NCI-H2029 (cell line): Measurements from ENCODE around the gene CHMP5.

ENCODE experiments used
- DNase-seq: peaks from one replicate; lab custom pipeline; 2025; lab: John Stamatoyannopoulos, UW

The CHMP5 gene

DNA sequence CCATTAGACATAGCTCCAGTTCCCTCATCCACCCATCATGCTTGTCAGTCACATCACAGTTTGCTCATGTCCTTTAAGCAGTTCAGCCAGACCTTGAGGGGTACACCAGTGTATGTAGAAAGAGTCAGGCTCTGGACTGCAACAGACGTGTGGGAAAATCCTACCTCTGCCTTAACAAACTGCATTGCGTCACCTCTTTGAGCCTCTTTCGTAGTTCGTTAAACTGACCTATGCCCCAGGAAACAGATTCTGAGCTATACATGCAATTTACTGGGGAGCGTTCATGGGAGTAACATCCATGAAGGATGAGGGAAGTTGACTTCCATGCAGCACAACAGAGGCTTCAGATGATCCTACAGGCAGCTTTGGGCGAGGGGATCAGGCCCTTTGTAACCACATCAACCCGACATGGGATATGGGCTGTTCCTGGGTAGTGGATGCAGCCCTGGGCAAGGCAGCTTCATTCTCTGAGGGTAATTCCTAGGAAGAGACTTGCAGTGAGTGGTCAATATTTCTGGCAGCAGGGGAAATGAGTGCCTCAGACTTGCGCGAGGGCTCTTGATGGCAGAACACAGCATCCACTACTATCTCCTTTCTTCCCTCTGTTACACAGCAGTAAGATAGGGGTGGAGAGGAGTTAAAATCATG lies 20.6 kb upstream of the CHMP5 start:
- DNase-seq = no peak

DNA sequence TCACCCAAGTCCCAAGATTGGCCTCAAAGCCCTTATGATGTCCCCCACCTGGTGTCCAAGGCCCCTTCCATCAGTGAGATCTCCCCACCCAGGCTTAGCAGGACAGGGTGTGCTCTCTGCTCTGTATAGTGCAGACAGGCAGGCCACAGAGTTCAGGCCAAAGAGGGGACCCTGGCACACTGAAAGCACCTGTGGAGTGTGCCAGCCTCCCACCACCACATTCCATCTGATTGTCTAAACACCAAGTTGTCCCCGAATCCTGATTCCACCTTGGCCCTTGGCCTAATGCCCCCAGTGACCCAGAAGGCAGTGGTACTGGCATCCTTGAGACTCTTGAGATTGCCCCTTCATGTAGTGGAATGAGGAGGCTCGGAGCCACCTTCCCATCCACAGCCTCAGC lies 19.5 kb upstream of the CHMP5 start:
- no peak for DNase-seq

DNA sequence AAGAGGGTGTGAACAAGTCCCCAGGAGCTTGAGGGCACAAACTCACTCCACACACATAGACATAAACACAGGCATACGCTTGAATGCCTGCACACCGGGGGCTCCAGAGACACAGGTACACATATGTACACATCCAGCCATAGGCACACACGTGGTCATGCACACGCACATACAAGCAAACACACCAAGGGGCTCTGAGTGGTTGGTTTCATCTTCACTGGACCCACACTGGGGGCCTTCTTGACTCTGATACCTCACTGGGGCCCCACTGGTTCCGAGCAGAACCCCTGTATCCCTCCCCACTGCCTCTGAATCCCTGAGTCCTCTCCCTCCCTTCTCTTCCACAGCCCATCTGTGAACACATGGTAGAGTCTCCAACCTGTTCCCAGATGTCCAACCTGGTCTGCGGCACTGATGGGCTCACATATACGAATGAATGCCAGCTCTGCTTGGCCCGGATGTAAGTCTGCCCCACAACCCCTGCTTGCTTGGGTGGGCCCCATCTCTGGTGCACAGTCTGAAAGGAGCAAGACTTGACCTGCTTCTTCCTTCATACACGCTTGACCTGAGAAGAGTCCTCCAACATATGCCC lies 18.5 kb upstream of the CHMP5 start:
- no peak for DNase-seq

DNA sequence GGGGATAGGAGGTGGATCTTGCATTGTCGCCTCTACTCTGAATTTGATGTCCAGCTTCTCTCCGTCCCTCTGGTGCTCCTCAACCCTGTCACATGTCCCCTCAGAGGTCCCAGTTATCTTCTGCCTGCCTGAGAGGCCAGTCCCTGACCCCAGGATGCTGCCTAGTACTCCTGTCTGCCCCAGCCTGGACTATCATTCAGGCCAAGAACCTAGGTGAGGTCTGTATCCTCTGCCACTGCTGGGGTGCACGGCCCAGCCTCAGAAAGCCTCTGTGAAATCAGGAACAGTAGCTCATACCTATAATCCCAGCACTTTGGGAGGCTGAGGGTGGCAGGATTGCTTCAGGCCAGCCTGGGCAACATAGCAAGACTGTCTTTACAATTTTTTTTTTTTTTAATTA lies 16.2 kb upstream of the CHMP5 start:
- DNase-seq = no peak

DNA sequence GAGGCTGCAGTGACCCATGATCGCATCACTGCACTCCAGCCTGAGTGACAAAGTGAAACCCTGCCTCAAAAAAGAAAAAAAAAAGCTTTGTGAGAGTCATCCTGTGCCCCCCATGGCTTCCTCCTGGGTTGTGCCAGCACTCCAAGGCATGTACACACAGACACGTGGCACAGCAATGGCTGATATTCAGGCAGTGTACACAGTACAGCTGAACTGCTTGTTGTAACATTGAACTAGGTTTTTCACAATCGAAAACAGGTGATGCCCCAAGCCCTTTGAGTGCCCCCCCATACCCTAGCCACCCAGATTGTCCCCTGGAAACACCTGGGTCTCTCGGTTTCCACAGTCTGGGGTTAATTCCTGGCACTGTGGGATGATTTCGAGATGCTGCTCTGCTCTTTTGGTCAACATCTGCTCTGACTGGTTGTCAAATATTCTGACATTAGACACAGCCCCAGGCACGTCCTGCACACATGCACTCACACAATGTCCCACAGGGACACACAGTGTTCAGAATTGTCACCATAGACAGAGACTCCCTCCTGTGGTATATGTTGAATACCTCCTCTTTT lies 15.7 kb upstream of the CHMP5 start:
- DNase-seq = no peak

DNA sequence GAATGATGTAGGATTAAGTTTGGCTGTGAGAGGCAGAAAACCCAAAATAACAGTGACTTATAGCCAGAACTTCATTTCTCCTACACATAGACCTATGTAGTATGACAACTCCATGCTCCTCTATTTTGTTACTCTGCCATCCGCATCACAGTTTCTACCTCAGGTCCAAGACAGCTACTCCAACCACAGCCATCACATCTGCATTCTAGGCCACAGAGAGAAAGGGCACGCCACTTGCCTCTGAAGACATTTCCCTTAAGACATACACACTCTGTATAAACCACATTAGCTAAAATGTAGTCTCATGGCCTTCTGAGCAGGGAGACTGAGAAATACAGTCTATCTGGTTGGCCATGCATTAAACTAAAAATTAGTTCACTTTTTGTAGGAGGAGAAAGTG lies 14.9 kb upstream of the CHMP5 start:
- DNase-seq = no peak

DNA sequence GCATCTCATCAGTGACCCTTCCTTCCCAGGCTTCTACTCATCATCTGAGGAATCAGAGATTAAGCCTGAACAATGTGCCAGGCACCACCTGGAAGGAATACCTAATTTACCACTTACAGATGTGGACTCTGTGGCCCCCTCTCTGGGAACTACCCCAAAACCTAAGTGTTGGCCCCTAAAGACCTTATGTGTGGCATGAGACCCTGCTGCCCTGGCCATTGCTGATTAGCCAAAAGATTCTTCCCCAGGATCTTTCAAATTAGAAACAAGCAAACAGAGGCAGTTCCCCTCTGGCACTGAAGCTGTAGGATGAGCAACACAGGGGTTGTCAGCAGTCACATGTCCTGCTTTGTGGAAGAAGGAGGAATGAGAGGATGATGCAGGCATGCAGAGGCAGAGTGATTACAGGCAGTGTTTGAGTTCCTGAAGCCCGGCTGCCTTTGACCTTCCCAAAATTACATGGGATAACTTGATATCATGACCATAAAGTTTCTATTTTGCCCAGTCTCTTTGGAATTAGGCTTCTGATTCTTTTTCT lies 14.3 kb upstream of the CHMP5 start:
- DNase-seq = no peak

DNA sequence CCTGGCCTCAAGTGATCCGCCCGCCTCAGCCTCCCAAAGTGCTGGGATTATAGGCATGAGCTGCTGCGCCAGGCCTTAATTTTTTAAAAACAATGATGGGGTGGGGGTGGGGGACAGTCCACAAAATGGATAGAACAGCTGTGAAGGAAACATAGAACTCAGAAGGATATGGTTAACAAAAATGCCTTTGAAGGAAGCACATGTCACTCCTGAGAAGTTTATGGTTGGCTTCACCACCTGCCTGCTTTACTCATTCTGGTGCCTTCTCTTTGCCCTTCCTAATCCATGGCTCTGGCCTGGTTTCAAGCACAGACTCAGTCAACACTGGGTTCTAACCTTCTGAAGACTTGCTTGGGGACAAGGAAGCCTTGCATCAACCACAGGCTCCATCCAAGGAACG lies 10.6 kb upstream of the CHMP5 start:
- no peak for DNase-seq

DNA sequence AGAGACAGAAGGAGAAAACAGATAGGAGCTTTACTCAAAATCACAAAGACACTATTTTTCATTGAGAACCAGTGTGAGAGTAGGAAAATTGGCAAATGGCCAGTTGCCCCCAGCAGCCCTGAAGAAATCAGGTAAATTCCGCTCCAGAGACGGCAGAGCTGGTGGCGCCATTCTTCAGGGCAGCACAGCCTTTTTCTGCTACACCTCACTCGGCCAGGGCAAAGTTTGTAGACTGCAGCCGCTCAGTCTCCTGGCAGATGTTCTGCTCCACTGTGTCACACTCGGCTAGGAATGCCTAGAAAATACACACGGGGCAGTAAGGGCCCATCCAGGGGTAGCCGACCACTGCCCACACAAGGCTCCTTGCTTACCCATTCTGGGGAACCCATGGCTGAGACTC lies 9.8 kb upstream of the CHMP5 start:
- DNase-seq = no peak

DNA sequence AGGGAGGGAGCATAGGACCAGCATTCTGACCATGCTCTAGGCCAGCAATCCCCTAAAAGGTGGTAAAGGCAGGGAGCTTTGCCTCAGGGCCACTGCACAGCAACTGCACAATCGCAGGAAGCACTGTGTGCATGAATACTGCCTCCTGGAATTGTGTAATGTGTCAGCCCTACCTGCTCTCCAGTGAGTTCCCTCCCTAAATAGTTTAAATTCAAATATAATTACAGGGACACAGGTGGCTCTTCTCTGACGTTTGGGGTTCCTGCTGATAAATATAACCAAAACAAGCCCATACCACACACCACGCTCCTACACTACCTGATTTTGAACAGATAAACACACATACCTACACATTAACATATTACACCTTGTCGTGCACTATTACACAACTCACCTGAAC lies 9.4 kb upstream of the CHMP5 start:
- no peak for DNase-seq

DNA sequence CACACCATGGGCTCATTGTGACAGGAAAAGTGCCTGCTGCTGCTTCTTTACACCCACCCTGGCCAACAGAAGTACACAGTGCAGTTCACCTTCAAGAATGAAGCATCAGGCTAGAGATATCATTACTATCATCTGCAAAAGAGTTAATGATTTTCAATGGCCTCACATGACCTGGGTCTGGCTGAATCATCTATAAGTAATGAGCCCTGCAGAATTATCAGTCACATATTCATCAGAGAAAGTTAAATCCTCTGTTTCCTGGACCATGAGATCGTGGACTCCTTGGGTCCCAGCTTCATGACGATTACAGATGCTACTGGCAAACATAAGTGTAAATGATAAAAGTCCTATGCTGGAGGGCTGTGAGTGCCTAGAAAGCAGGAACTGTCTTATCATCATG lies 8.6 kb upstream of the CHMP5 start:
- no peak for DNase-seq

DNA sequence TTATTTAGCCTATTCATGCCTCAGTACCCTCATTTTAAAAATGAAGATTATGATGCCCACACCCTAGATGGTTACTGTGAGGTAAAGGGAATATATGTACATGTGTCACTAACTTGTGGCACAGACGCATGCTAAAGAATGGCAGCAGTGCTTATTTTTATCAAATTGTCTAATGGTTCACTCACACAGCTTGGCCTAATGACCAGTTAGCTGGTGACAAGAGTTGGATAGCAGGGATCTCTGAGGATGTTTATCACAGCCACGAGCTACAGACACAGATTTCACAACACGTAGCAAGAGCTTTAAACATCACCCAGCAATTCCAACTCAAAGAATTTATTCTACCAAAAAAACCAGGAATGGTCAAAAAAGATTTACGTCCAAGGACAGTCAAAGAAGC lies 7.6 kb upstream of the CHMP5 start:
- no peak for DNase-seq

DNA sequence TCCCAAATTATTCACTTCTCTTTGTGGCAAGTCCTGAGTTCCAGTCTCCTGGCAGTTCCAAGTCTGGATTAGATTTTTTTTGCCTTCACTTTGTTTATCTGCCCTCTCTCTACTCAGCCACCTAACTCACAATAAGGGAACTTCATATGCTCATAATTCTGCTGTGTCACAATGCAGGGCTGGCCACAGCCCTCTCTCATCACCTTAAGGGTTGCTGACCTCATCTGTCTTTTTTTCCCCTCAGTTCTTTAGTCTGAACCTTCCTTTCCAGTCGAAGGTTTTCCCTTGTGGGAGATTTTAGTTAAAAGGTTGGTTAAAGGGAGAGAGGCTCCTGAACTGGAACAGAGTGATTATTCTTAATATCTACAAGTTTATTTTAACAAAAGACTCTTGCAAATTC lies 4.5 kb upstream of the CHMP5 start:
- no peak for DNase-seq

DNA sequence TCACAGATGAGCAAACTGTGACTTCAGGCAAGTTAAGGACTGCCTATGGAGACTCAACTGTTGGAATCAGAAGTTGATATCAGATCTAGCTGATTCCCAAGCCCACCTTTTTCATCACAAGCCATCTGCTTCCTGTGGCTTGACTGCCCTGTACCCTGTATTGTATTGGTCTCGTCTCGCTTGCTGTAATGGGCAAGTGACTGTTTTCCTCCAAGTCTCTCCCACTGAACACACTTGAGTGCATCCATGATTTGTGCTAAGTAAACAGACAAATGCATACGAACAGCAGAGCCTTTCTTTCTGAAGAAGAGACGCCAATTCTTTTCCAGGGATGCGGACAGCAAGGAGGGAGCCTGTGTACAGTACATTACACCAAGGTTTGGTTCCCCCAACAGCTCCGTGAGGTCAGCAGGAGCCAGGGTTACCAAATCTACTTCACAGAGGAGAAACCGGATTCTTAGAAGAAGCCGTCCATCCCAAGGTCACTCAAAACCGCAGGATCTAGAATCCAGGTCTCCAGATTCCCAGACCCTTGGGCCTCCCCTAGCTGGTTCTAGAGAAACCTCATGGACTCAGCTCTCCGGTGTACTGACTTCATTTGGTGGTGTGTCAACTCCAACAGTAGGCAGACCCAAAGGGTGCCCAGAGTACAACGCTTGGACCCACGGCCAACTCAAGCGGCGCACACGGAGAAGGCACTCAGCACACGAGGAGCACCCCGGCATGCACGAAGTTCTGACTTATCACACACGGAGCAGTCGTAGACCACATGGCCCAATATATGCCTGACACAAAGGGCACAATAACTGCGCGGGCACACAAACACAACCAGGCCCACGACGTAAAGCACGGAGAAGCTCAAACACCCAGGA lies 1.5 kb upstream of the CHMP5 start:
- no peak for DNase-seq

DNA sequence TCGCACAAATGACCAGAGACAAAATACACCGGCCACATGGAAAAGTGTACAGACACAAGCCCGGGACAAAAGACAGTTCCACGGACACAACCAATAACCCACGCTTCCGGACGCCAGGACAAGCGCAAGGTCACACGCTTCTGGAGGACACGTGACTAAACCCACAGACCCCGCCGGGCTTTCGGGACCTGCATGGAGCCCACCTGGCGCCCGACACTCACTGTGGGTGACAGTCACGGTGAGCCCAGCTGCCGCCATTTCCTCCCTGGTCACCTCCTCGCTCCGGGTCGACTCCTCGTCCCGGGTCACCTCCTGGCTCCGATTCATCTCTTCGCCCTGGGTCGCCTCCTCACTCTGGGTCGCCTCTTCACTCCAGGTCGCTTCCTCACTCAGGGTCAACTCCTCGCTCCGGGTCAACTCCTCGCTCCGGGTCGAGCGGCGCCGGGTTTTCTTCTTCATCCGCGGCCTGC lies 811 bp upstream of the CHMP5 start:
- no peak for DNase-seq

DNA sequence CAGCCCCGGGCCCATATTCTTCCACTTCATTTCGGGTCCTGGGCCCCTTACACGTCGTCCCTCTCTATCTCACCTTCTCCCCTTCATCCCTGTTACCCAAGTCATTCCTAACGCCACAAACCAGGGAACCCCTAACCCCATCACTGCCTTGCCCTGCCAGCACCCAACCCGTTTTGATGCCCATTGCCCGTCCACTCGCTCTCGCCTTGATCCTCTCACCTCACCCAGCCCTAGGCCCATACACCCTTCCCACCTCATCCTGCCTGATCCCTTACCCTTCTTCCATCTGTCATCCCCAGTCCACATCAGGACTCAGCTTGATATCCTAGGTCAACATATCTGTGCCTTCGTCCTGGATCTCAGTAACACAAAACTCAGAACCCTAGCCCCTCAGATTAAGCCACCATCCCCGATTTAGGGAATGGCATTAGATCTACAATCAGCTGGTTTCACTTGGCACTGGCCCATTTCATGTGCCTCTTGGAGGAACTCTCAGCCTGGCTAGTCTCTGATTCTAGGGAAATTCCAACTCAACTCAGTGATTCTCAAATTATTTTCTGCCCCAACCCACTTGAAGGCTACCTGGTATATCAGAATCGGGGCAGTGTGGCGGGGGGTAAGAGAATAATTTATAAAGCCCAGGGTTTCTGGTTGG lies 489 bp downstream of the CHMP5 start:
- no peak for DNase-seq

DNA sequence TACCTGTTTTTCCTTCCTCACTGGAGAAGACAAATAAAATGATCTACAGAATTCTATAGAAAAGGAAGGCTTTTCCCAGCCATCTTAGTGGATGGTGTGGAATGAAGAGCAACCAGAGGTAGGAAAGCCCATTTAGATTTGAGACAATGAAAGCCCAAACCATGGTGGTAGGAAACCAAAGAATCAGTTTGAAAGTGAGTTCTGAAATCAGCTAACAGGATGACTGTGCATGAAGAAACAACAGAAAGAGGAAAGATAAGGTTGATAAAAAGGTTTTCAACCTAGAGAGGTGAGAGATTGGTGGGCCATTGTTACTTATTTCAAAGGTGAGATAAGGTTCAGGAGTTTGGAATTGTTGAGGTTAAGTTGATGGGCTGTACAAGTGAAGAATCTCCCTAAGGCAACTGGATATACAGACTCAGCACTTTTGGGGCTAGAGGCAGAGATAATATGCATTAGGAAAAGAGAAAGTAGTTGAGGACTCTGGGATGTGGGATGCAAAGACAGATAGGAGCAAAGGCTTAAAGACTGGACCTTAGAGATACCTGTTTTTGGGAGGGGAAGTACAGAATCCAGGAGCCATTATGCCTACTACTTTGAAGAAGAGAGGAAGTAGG lies 2.4 kb downstream of the CHMP5 start:
- no peak for DNase-seq

DNA sequence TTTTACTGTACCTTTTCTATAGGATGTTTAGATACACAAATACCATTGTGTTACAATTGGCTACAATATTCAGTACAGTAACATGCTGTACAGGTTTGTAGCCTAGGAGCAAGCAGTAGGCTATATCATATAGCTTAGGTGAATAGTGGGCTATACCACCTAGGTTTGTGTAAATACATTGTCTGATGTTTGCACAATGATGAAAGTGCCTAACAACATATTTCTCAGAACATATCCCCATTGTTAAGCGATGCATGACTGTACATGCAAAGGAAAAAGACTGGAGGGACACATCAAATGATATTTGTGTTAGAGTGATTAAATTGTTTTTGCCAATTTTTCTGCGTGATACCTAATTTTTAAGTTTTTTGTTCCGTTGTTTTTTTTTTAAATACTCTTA lies 5.3 kb downstream of the CHMP5 start:
- no peak for DNase-seq

DNA sequence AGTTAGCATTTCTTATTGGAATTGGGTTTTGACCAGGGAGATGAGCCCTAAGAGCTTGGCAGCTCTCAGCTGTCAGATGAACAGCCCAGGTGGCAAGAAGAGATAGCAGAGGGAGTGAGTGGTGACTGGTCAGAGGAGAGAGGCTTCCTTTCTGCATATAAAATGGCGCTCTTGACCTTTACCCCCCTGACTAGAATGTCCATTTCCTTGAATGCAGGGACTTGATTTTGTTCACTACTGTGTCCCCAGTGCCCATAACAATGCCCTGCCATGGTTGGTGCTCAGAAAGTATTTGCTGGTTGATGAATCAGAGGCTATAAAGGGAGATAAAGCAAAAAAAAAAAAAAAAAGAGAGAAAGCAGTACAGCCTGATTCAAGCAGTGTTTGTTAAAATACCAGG lies 7.2 kb downstream of the CHMP5 start:
- DNase-seq = no peak

DNA sequence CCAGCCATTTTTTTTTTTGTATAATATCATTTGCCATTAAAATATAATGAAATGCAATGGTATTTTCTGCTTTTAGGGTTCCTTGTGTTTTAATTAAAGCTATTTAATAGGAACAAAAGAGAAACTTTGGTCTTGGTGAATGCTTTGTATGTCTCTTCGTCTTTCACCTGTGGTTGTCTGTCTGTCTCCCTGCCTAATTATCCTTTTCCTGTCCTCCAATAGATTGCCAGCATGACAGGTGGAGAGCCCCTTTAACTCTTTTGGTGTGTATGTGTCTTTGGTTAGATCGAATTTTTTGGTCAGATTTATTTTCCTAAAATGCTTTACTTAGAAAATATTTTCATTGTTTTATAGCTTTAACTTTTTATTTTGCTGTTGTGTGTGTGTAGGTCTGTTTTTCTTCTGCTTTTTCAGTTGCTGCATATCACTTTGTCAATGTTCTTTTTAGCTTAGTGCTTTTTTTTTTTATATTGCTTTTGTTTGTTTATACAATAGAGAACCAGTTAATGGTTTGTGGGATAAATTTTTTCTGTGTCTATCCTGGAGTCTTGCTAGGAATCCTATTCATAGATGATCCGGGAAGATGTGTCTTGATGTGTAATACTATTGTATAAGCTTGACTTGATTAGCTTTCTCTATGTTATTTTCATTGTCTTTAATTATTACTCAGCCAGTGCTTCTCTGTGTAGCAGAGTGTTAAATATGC lies 8.6 kb downstream of the CHMP5 start:
- DNase-seq = no peak

DNA sequence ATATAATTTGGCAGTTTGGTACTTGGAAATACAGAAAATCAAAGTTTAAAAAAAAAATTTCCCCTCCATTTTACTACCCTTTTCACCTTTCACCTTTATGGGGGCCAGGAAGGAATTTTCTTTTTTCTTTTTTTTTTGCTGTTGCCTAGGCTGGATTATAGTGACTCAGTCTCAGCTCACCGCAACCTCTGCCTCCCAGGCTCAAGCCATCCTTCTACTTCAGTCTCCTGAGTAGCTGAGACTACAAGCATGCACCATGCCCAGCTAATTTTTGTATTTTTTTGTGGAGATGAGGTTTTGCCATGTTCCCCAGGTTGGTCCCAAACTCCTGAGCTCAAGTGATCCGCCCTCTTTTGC lies 9.1 kb downstream of the CHMP5 start:
- DNase-seq = no peak
